HCT116 (cell line): Measurements from ENCODE around the gene RAPGEF6. TPM values are rescaled to one million over a fixed set of nuclear protein-coding genes. Genes with fewer than 3 reads are reported as not detected.

Source experiments
- ATAC-seq: fragments of 200-7000 bp; cut with Tn5 transposase; 2 replicates; pipeline ENCODE4 v1.9.1; 2020; ENCODE audit warnings: mild to moderate bottlenecking, moderate library complexity
- BruUV-seq: library from RNA; stranded (reverse); fragments of 400-500 nt; replicated peaks from 2 replicates; lab custom pipeline; 2021; lab: Mats Ljungman, UMichigan
- CTCF ChIA-PET: fragments of 300-600 bp; sonication (Branson Sonifier 250); formaldehyde crosslinking; loops from one replicate; lab custom pipeline; 2021; ENCODE audit warnings: antibody characterized with exemption; lab: Charles Lee
- POLR2A ChIA-PET: fragments of 300-600, 350-600 bp; sonication (Branson Sonifier 250); formaldehyde crosslinking; loops from one replicate; lab custom pipeline; 2021; ENCODE audit warnings: antibody characterized with exemption; lab: Charles Lee
- RAD21 ChIA-PET, 2 experiments: fragments of 300-600 bp; sonication (Branson Sonifier 250); formaldehyde crosslinking; loops; one replicate each; lab custom pipeline; 2023; ENCODE audit warnings: low total read pairs in 2 of 2; ENCODE audit not compliant: uncharacterized antibody in 2 of 2, unreplicated experiment in 2 of 2, low non-redundant PET in 1 of 2; lab: Charles Lee
- DNase-seq: peaks from one replicate; pipeline ENCODE4 v3.0.0-alpha.2; 2010; ENCODE audit warnings: low read depth, low spot score
- H2AFZ ChIP-seq: fragments of 200-600 bp; shearing (Covaris generic), sonication (generic); 2 replicates; pipeline ENCODE4 v1.6.1; 2017; ENCODE audit warnings: low read depth, mixed run types, mixed read lengths, antibody characterized with exemption, low read length; ENCODE audit not compliant: poor library complexity, severe bottlenecking
- H3K27ac ChIP-seq: 2 replicates; pipeline ENCODE4 v1.5.1; 2012; ENCODE audit warnings: low read depth, low read length
- H3K27me3 ChIP-seq: fragments of 200-600 bp; sonication (generic); 2 replicates; pipeline ENCODE4 v1.6.1; 2016; ENCODE audit warnings: mixed run types, low read length, mixed read lengths; ENCODE audit not compliant: insufficient read depth
- H3K36me3 ChIP-seq, 2 experiments: fragments of 200-500 bp in 1 of 2; fragments of 200-600 bp in 1 of 2; sonication (Bioruptor generic) in 1 of 2; sonication (generic) in 1 of 2; 2 replicates each; pipeline versions ENCODE4 v1.5.1 to v1.6.1; 2014 to 2016; ENCODE audit warnings: low read length in 2 of 2, inconsistent platforms in 1 of 2, mixed read lengths in 1 of 2, mixed run types in 1 of 2; ENCODE audit not compliant: insufficient read depth in 2 of 2, control insufficient read depth in 1 of 2
- H3K4me1 ChIP-seq, 2 experiments: fragments of 200-600 bp in 1 of 2; sonication (generic) in 1 of 2; 2 replicates each; pipeline versions ENCODE4 v1.5.1 to v1.6.1; 2012 to 2017; ENCODE audit warnings: low read length in 2 of 2, inconsistent platforms in 1 of 2, mild to moderate bottlenecking in 1 of 2, mixed read lengths in 1 of 2, mixed run types in 1 of 2, moderate library complexity in 1 of 2; ENCODE audit not compliant: insufficient read depth in 2 of 2, control insufficient read depth in 1 of 2
- H3K4me2 ChIP-seq: fragments of 200-600 bp; sonication (generic); 2 replicates; pipeline ENCODE4 v1.6.1; 2017; ENCODE audit warnings: mixed run types, low read length, mixed read lengths
- H3K4me3 ChIP-seq, 2 experiments: fragments of 200-600 bp in 1 of 2; sonication (generic) in 1 of 2; replicated peaks in 1 of 2; 2 replicates each; pipeline ENCODE4 v1.5.1; 2011 to 2016; ENCODE audit warnings: low read length in 2 of 2, control low read depth in 1 of 2, low read depth in 1 of 2, mild to moderate bottlenecking in 1 of 2, mixed read lengths in 1 of 2, mixed run types in 1 of 2
- H3K79me2 ChIP-seq: fragments of 200-600 bp; sonication (generic); 2 replicates; pipeline ENCODE4 v1.6.1; 2017; ENCODE audit warnings: mild to moderate bottlenecking, mixed run types, low read length, moderate library complexity, mixed read lengths; ENCODE audit not compliant: insufficient read depth
- H3K9ac ChIP-seq: fragments of 200-600 bp; sonication (generic); 2 replicates; pipeline ENCODE4 v1.6.1; 2016; ENCODE audit warnings: low read length, mixed read lengths
- H3K9me2 ChIP-seq: fragments of 200-600 bp; sonication (generic), shearing (Covaris generic); 2 replicates; pipeline ENCODE4 v1.6.1; 2017; ENCODE audit warnings: mixed run types, mild to moderate bottlenecking, moderate library complexity; ENCODE audit not compliant: insufficient read depth
- H3K9me3 ChIP-seq, 2 experiments: fragments of 200-500 bp in 1 of 2; fragments of 200-600 bp in 1 of 2; sonication (Bioruptor generic) in 1 of 2; sonication (generic) in 1 of 2; 2 replicates each; pipeline ENCODE4 v1.6.1; 2014 to 2017; ENCODE audit warnings: low read length in 2 of 2, mixed read lengths in 2 of 2, inconsistent platforms in 1 of 2, low read depth in 1 of 2, mild to moderate bottlenecking in 1 of 2, mixed run types in 1 of 2, moderate library complexity in 1 of 2; ENCODE audit not compliant: control insufficient read depth in 1 of 2, insufficient read depth in 1 of 2
- H4K20me1 ChIP-seq: fragments of 200-600 bp; sonication (generic), shearing (Covaris generic); 2 replicates; pipeline ENCODE4 v1.6.1; 2017; ENCODE audit warnings: mixed run types, mild to moderate bottlenecking, moderate library complexity; ENCODE audit not compliant: insufficient read depth
- ATF3 ChIP-seq: IDR thresholded peaks from 2 replicates; pipeline ENCODE4 v1.6.1; 2012
- CBX3 ChIP-seq: IDR thresholded peaks from 2 replicates; pipeline ENCODE4 v1.6.1; 2012; ENCODE audit warnings: low read depth
- CEBPB ChIP-seq: IDR thresholded peaks from 2 replicates; pipeline ENCODE4 v1.6.1; 2012; ENCODE audit warnings: low read depth
- CTCF ChIP-seq, 3 experiments: fragments of 200-600 bp in 1 of 3; sonication (generic) in 1 of 3; IDR thresholded peaks in 2 of 3; conservative IDR thresholded peaks in 1 of 3; 2 replicates each; pipeline ENCODE4 v1.5.1; 2012 to 2017; ENCODE audit warnings: low read depth in 2 of 3, low read length in 2 of 3, antibody characterized with exemption in 1 of 3, borderline replicate concordance in 1 of 3, control low read depth in 1 of 3, mild to moderate bottlenecking in 1 of 3, mixed read lengths in 1 of 3, mixed run types in 1 of 3, moderate library complexity in 1 of 3; ENCODE audit not compliant: insufficient read depth in 1 of 3
- ELF1 ChIP-seq: IDR thresholded peaks from 2 replicates; pipeline ENCODE4 v1.6.1; 2012; ENCODE audit warnings: low read depth, borderline replicate concordance
- FOSL1 ChIP-seq: IDR thresholded peaks from 2 replicates; pipeline ENCODE4 v1.6.1; 2012; ENCODE audit warnings: low read depth
- RAD21 ChIP-seq: IDR thresholded peaks from 2 replicates; pipeline ENCODE4 v1.6.1; 2012; ENCODE audit warnings: low read depth, mild to moderate bottlenecking
- SP1 ChIP-seq: IDR thresholded peaks from 2 replicates; pipeline ENCODE4 v1.6.1; 2012; ENCODE audit warnings: low read depth
- SRF ChIP-seq: IDR thresholded peaks from 2 replicates; pipeline ENCODE4 v1.6.1; 2012; ENCODE audit warnings: low read depth
- TCF7L2 ChIP-seq: IDR thresholded peaks from 2 replicates; pipeline ENCODE4 v1.7.0; 2011; ENCODE audit warnings: borderline replicate concordance, inconsistent platforms; ENCODE audit not compliant: insufficient read depth, insufficient read length; ENCODE audit errors: extremely low read depth
- YY1 ChIP-seq: IDR thresholded peaks from 2 replicates; pipeline ENCODE4 v1.6.1; 2011; ENCODE audit warnings: low read length, low read depth, moderate library complexity, mild to moderate bottlenecking; ENCODE audit not compliant: insufficient replicate concordance; ENCODE audit errors: extremely low read depth
- ZNF274 ChIP-seq: fragments of 200-500 bp; sonication (Bioruptor generic); IDR thresholded peaks from 2 replicates; pipeline ENCODE4 v1.6.1; 2014; ENCODE audit warnings: mild to moderate bottlenecking, low read depth, low read length, inconsistent platforms
- intact Hi-C: fragments of 100-400 bp; cut with micrococcal nuclease; formaldehyde crosslinking; loops from 2 replicates; pipeline ENCODE4 v1.10.0; 2022
- total RNA-seq: library from RNA; stranded (reverse); gene quantifications from one replicate; pipeline ENCODE4 v1.2.1, GENCODE V29; 2021; ENCODE audit not compliant: unreplicated experiment

The RAPGEF6 gene
- total RNA-seq, 1 experiment from 2014 or later = 18.4 TPM

GRCh38 chr5:131589510-131590348 lies 45.3 kb downstream of the RAPGEF6 start:
- BruUV-seq = no TSS peak
- no peak overlapping the region for H3K9ac ChIP-seq
- ATAC-seq = peak; percentile 79
- no peak overlapping the region for H3K27ac ChIP-seq
- intact Hi-C loops = loop anchor here (1.0 to 5.0 kb wide), 4 partner anchors 207 to 474 kb away; partner anchors contain the start of gene FNIP1
- H3K4me3 ChIP-seq = no peak overlapping the region
- ChIA-PET POLR2A (no interaction called here), CTCF (interaction anchor here (0.6 to 5.2 kb wide), 18 partner anchors 10 to 473 kb away, joined by 3 to 60 read pairs (median 4); partner anchors contain the start of gene FNIP1), RAD21 (interaction anchor here (0.6 to 1.5 kb wide), 4 partner anchors 61 to 418 kb away, joined by 4 to 10 read pairs (median 7); no protein-coding TSS in a partner anchor)
- H4K20me1 ChIP-seq = peaks cover 10% of the 10 kb centered on the region; the same call in 1 of the 2 replicates
- H3K27me3 ChIP-seq = no peaks in the 10 kb centered on the region
- peaks cover 86% of the 10 kb centered on the region for H3K79me2 ChIP-seq
- H2AFZ ChIP-seq = no peak overlapping the region
- H3K9me2 ChIP-seq = no peaks in the 10 kb centered on the region
- peaks cover 0 to 16% of the 10 kb centered on the region in 2 experiments; a peak in 2 of 4 replicates for H3K4me1 ChIP-seq
- no peaks in the 10 kb centered on the region for H3K9me3 ChIP-seq
- DNase-seq = peak; percentile 34
- TF ChIP-seq TCF7L2 = no peak
- no peak for TF ChIP-seq ZNF274
- TF ChIP-seq CTCF (IDR thresholded peaks at IDR 0.05 in 2 of 3, conservative IDR thresholded peaks at IDR 0.05 in 1 of 3; ENCODE audit: borderline replicate concordance in 1 of 3, insufficient read depth in 1 of 3, low read depth in 2 of 3, low read length in 2 of 3) = peak; percentile 69 to 87 (median 79); a peak in 5 of 6 replicates
- no peak for TF ChIP-seq FOSL1
- TF ChIP-seq RAD21 = peak; percentile 86
- TF ChIP-seq YY1 = no peak
- no peak for TF ChIP-seq ATF3
- peak; percentile 34; the same call in 1 of the 2 replicates for TF ChIP-seq CBX3
- no peak for TF ChIP-seq ELF1
- no peak for TF ChIP-seq CEBPB
- TF ChIP-seq SRF = peak; percentile 25; the same call in 1 of the 2 replicates
- no peak for TF ChIP-seq SP1
- H3K4me2 ChIP-seq = no peak overlapping the region
- H3K36me3 ChIP-seq = no peaks in the 10 kb centered on the region
